ENCODE measurements around the gene RAD9A. TPM values are rescaled to one million over a fixed set of nuclear protein-coding genes. Genes with fewer than 3 reads are reported as not detected.

RAD9A gene
- total RNA-seq, 2 experiments from 2014 or later: 31.0 to 39.1 TPM

DNA sequence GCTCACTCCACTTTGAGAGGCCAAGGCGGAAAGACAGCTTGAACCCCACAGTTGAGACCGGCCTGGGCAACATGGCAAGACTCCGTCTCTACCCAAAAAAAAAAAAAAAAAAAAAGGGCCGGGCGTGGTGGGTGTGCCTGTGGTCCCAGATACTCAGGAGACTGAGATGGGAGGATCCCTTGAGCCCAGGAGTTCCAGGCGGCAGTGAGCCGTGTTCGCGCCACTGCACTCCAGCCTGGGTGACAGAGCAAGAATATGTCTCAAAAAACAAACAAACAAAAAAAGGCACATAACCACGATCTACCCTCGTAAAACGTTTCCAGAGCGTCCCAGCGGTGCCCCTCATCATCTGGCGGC, 861 bp upstream of the RAD9A start:
- H3K27me3 Mint-ChIP-seq: no peaks in the 10 kb centered on the region

DNA sequence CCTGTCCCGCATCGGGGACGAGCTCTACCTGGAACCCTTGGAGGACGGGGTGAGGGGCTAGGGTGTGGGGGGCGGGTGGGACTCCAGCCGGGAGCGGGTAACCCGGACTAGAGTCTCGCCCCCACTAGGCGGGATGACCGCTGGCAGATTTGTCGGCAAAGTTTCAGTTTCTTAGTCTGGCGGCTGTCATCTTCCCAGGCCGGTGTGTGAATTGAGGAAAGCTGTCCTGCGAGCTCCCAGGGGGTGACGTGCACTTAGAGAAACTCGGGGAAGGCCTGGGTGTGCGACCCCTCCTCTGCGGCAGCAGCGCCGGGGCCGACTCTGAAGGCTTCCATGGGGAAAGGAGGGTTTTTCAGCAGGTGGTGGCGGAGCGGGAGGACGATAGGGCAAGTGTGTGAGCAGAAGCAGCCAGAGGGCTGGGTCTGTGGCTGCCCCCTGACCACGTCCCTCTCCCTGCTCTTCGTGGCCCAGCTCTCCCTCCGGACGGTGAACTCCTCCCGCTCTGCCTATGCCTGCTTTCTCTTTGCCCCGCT, 463 bp downstream of the RAD9A start:
- intact Hi-C loops (cut with micrococcal nuclease): loop anchor here (5.0 kb wide), 1 partner anchor 35 kb away; the partner anchor contains the start of gene RPS6KB2
- ChIA-PET CTCF (interaction anchor here (0.8 to 3.3 kb wide), 14 partner anchors 9 to 95 kb away, joined by 3 to 28 read pairs (median 6); partner anchors contain the start of gene PPP1CA), POLR2A (interaction anchor here (0.7 to 3.5 kb wide), 9 partner anchors 10 to 152 kb away, joined by 3 to 38 read pairs (median 5); partner anchors contain the start of genes PPP1CA and TBC1D10C)
- Mint-ChIP-seq H3K36me3 (peaks cover 7% of the 10 kb centered on the region), H3K27me3 (no peaks in the 10 kb centered on the region), H3K4me3 (peak overlapping the region; percentile 92), H3K27ac (peak overlapping the region; percentile 76), H3K9me3 (no peaks in the 10 kb centered on the region), H3K4me1 (ENCODE audit: low read depth) (peaks cover 40% of the 10 kb centered on the region)
- no peak for DNase-seq

More for the DNA sequence above, 861 bp upstream of the RAD9A start:
- H3K4me3 Mint-ChIP-seq: peak overlapping the region; percentile 92
- peak overlapping the region; percentile 33 for H3K27ac Mint-ChIP-seq
- DNase-seq: no peak
- POLR2A ChIA-PET: interaction anchor here (1.1 to 3.5 kb wide), 4 partner anchors 9 to 77 kb away, joined by 4 to 38 read pairs (median 6); partner anchors contain the start of genes PPP1CA and TBC1D10C
- H3K9me3 Mint-ChIP-seq: no peaks in the 10 kb centered on the region
- H3K36me3 Mint-ChIP-seq: no peaks in the 10 kb centered on the region
- H3K4me1 Mint-ChIP-seq (ENCODE audit: low read depth): peaks cover 29% of the 10 kb centered on the region
- CTCF ChIA-PET: interaction anchor here (0.6 to 3.3 kb wide), 11 partner anchors 9 to 72 kb away, joined by 3 to 28 read pairs (median 6); partner anchors contain the start of gene PPP1CA
- intact Hi-C loops (cut with micrococcal nuclease): loop anchor here (5.0 kb wide), 1 partner anchor 36 kb away; the partner anchor contains the start of gene RPS6KB2

DNA sequence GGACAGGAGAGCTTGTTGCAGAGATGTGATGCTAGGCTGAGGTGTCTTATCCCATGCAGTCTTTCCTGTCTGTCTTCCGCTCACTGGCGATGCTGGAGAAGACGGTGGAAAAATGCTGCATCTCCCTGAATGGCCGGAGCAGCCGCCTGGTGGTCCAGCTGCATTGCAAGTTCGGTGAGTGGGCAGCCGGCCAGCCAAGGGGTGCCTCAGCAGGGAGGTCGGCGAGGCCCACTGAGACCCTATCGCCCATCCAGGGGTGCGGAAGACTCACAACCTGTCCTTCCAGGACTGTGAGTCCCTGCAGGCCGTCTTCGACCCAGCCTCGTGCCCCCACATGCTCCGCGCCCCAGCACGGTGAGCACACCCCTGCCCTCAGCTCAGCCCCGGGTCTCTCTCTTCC, 1.7 kb downstream of the RAD9A start:
- Mint-ChIP-seq H3K9me3 (no peaks in the 10 kb centered on the region), H3K36me3 (peaks cover 16% of the 10 kb centered on the region), H3K4me3 (peak overlapping the region; percentile 92), H3K27me3 (no peaks in the 10 kb centered on the region), H3K27ac (no peak overlapping the region), H3K4me1 (ENCODE audit: low read depth) (peaks cover 51% of the 10 kb centered on the region)
- no peak for DNase-seq
- intact Hi-C loops (cut with micrococcal nuclease): loop anchor here (5.0 kb wide), 1 partner anchor 34 kb away; the partner anchor contains the start of gene RPS6KB2
- ChIA-PET POLR2A (interaction anchor here (3.5 kb wide), 1 partner anchor 9 kb away, joined by 38 read pairs; the partner anchor contains the start of genes PPP1CA and TBC1D10C), CTCF (interaction anchor here (1.4 to 3.3 kb wide), 2 partner anchors 10 to 42 kb away, joined by 3 to 24 read pairs; no protein-coding TSS in a partner anchor)

DNA sequence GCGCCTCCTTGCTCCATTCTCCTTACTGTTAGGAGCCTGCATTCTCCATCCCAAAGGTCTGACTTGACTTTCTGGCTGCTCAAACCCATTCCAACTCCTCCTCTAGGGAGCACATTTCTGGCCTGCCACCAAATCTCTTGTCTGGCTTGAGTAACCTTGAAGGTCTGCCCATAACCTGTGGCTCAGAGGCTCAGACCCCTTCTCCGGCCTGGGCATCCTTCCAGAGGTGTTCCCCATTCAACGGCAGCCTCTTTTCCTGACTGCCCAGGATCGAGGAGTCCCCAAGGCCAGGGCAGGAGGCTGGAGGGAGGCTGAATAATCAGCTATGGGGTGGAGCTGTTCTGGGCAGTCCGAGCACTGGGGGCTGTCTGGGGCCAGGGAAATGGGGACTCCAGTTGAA, 2.2 kb downstream of the RAD9A start:
- ChIA-PET CTCF (interaction anchor here (1.4 to 1.5 kb wide), 2 partner anchors 11 kb away, joined by 3 read pairs; no protein-coding TSS in a partner anchor), POLR2A (no interaction called here)
- no peak for DNase-seq
- H3K27ac Mint-ChIP-seq: no peak overlapping the region
- no peaks in the 10 kb centered on the region for H3K27me3 Mint-ChIP-seq
- H3K36me3 Mint-ChIP-seq: peaks cover 18% of the 10 kb centered on the region
- no peak overlapping the region for H3K4me3 Mint-ChIP-seq
- peaks cover 54% of the 10 kb centered on the region for H3K4me1 Mint-ChIP-seq (ENCODE audit: low read depth)
- H3K9me3 Mint-ChIP-seq: no peaks in the 10 kb centered on the region
- intact Hi-C loops (cut with micrococcal nuclease): loop anchor here (5.0 kb wide), 1 partner anchor 33 kb away; the partner anchor contains the start of gene RPS6KB2

DNA sequence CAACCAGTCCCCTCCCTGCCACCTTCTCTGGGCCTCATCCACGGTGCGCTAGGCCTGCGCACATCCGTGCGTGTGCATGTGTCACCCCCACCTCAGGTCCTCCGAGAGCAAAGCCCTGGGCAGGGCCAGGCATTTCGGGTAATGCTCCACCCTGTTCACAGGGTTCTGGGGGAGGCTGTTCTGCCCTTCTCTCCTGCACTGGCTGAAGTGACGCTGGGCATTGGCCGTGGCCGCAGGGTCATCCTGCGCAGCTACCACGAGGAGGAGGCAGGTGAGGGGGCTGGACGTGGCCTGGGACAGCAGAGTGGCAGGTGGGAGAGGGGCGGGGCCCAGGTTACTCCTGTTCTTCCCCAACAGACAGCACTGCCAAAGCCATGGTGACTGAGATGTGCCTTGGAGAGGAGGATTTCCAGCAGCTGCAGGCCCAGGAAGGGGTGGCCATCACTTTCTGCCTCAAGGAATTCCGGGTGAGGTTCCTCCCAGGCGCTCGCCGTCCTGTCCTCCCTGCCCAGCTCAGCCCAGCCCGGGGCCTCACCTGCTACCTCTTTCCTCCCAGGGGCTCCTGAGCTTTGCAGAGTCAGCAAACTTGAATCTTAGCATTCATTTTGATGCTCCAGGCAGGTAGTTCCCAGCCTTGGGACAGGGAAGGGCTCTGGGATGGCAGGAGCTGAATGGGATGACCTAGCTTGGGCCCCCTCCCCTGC, 3.9 kb downstream of the RAD9A start:
- intact Hi-C loops (cut with micrococcal nuclease): no loop called here
- H3K27me3 Mint-ChIP-seq: no peaks in the 10 kb centered on the region
- H3K36me3 Mint-ChIP-seq: peaks cover 29% of the 10 kb centered on the region
- H3K4me1 Mint-ChIP-seq (ENCODE audit: low read depth): peaks cover 61% of the 10 kb centered on the region
- no peak for DNase-seq
- peak overlapping the region; percentile 42 for H3K27ac Mint-ChIP-seq
- H3K9me3 Mint-ChIP-seq: no peaks in the 10 kb centered on the region
- POLR2A ChIA-PET: interaction anchor here (1.0 kb wide), 2 partner anchors 42 to 153 kb away, joined by 3 read pairs; partner anchors contain the start of gene PTPRCAP
- H3K4me3 Mint-ChIP-seq: no peak overlapping the region
- CTCF ChIA-PET: interaction anchor here (1.3 to 1.7 kb wide), 4 partner anchors 9 to 44 kb away, joined by 3 to 7 read pairs (median 4); no protein-coding TSS in a partner anchor

DNA sequence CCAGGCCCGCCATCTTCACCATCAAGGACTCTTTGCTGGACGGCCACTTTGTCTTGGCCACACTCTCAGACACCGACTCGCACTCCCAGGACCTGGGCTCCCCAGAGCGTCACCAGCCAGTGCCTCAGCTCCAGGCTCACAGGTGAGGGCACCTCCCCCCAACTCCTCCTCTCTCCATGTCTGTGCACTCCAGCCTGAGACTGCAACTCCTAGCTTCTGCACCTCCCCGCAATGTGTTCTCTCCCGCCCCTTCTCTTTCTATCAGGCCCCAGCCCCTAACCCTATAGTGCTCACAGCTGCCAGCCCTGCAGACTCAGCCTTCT, 4.4 kb downstream of the RAD9A start:
- intact Hi-C loops (cut with micrococcal nuclease): no loop called here
- peaks cover 56% of the 10 kb centered on the region for H3K4me1 Mint-ChIP-seq (ENCODE audit: low read depth)
- H3K27me3 Mint-ChIP-seq: no peaks in the 10 kb centered on the region
- H3K4me3 Mint-ChIP-seq: no peak overlapping the region
- no peak for DNase-seq
- peak overlapping the region; percentile 42 for H3K27ac Mint-ChIP-seq
- CTCF ChIA-PET: interaction anchor here (1.3 to 1.7 kb wide), 3 partner anchors 14 to 44 kb away, joined by 4 to 7 read pairs (median 4); no protein-coding TSS in a partner anchor
- H3K36me3 Mint-ChIP-seq: peaks cover 30% of the 10 kb centered on the region
- no peaks in the 10 kb centered on the region for H3K9me3 Mint-ChIP-seq
- POLR2A ChIA-PET: interaction anchor here (1.0 to 1.7 kb wide), 3 partner anchors 41 to 153 kb away, joined by 3 to 5 read pairs (median 3); partner anchors contain the start of gene PTPRCAP

DNA sequence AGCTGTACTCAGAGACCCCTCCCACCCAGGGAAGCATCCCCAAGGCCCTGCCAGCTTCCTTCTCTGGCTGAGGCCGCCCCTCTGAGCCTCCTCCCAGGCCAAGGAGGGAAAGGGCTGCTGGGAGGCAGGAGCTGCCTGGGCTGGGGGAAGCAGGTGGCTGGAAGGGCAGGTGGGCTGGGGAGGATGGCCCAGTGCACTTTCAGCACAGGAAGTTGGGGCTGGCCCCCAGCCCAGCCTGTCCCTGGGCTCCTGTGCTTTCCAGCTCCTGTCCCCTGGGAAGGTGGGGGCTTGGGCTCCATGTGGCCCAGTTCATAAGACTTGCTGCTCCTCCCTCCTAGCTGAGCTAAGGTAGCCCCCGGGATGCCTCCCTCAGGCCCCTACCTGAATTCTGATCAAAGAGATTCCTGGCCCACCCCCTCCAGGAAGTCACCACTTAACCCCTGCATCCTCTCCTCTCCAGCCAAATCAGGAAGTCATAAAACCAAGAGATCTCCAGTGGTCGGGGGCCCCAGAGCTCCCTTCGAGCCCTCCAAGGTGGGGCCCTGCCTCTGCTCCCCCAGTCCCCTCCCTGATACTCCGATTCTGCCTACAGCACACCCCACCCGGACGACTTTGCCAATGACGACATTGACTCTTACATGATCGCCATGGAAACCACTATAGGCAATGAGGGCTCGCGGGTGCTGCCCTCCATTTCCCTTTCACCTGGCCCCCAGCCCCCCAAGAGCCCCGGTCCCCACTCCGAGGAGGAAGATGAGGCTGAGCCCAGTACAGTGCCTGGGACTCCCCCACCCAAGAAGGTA, 5.0 kb downstream of the RAD9A start:
- H3K4me1 Mint-ChIP-seq (ENCODE audit: low read depth): peaks cover 54% of the 10 kb centered on the region
- no peak for DNase-seq
- POLR2A ChIA-PET: interaction anchor here (1.0 to 1.7 kb wide), 3 partner anchors 41 to 154 kb away, joined by 3 to 5 read pairs (median 3); partner anchors contain the start of gene PTPRCAP
- H3K36me3 Mint-ChIP-seq: peaks cover 30% of the 10 kb centered on the region
- H3K27me3 Mint-ChIP-seq: no peaks in the 10 kb centered on the region
- CTCF ChIA-PET: interaction anchor here (1.1 to 1.7 kb wide), 4 partner anchors 14 to 45 kb away, joined by 3 to 7 read pairs (median 4); no protein-coding TSS in a partner anchor
- intact Hi-C loops (cut with micrococcal nuclease): no loop called here
- no peaks in the 10 kb centered on the region for H3K9me3 Mint-ChIP-seq
- no peak overlapping the region for H3K4me3 Mint-ChIP-seq
- peak overlapping the region; percentile 88 for H3K27ac Mint-ChIP-seq

DNA sequence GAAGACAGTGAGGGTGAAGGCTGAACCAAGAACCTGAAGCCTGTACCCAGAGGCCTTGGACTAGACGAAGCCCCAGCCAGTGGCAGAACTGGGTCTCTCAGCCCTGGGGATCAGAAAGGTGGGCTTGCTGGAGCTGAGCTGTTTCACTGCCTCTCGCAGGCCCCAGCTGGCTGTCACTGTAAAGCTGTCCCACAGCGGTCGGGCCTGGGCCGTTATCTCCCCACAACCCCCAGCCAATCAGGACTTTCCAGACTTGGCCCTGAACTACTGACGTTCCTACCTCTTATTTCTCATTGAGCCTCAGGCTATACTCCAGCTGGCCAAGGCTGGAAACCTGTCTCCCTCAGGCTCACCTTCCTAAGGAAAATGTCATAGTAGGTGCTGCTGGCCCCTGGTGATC, 5.8 kb downstream of the RAD9A start:
- peaks cover 54% of the 10 kb centered on the region for H3K4me1 Mint-ChIP-seq (ENCODE audit: low read depth)

DNA sequence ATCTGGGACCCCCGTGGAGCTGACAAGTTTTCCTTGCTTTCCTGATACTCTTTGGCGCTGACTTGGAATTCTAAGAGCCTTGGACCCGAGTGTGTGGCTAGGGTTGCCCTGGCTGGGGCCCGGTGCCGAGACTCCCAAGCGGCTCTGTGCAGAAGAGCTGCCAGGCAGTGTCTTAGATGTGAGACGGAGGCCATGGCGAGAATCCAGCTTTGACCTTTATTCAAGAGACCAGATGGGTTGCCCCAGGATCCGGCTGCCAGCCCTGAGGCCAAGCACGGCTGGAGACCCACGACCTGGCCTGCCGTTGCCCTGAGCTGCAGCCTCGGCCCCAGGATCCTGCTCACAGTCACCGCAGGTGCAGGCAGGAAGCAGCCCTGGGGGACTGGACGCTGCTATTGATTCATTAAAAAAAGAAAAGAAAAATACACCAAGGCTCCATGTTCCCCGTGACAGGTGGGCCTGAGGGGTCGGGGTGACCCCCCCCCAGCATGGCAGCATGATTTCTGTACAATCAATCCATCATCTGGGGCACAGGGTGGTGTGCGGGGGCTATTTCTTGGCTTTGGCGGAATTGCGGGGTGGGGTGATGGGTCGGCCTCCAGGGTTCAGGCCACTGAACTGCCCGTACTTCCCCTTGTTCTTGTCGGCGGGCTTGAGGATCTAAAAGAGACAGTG, 6.3 kb downstream of the RAD9A start:
- Mint-ChIP-seq H3K4me3 (no peak overlapping the region), H3K27me3 (no peaks in the 10 kb centered on the region), H3K4me1 (ENCODE audit: low read depth) (peaks cover 55% of the 10 kb centered on the region), H3K27ac (peak overlapping the region; percentile 69), H3K9me3 (no peaks in the 10 kb centered on the region), H3K36me3 (peaks cover 30% of the 10 kb centered on the region)
- intact Hi-C loops (cut with micrococcal nuclease): no loop called here
- ChIA-PET POLR2A (interaction anchor here (1.7 kb wide), 1 partner anchor 90 kb away, joined by 5 read pairs; no protein-coding TSS in a partner anchor), CTCF (interaction anchor here (1.1 kb wide), 1 partner anchor 15 kb away, joined by 3 read pairs; no protein-coding TSS in a partner anchor)
- DNase-seq: no peak

More for the DNA sequence above, 5.8 kb downstream of the RAD9A start:
- peaks cover 30% of the 10 kb centered on the region for H3K36me3 Mint-ChIP-seq
- CTCF ChIA-PET: interaction anchor here (1.1 kb wide), 1 partner anchor 15 kb away, joined by 3 read pairs; no protein-coding TSS in a partner anchor
- no peak overlapping the region for H3K4me3 Mint-ChIP-seq
- DNase-seq: no peak
- no peaks in the 10 kb centered on the region for H3K27me3 Mint-ChIP-seq
- POLR2A ChIA-PET: interaction anchor here (1.7 kb wide), 1 partner anchor 91 kb away, joined by 5 read pairs; no protein-coding TSS in a partner anchor
- intact Hi-C loops (cut with micrococcal nuclease): no loop called here
- H3K9me3 Mint-ChIP-seq: no peaks in the 10 kb centered on the region
- H3K27ac Mint-ChIP-seq: peak overlapping the region; percentile 69

DNA sequence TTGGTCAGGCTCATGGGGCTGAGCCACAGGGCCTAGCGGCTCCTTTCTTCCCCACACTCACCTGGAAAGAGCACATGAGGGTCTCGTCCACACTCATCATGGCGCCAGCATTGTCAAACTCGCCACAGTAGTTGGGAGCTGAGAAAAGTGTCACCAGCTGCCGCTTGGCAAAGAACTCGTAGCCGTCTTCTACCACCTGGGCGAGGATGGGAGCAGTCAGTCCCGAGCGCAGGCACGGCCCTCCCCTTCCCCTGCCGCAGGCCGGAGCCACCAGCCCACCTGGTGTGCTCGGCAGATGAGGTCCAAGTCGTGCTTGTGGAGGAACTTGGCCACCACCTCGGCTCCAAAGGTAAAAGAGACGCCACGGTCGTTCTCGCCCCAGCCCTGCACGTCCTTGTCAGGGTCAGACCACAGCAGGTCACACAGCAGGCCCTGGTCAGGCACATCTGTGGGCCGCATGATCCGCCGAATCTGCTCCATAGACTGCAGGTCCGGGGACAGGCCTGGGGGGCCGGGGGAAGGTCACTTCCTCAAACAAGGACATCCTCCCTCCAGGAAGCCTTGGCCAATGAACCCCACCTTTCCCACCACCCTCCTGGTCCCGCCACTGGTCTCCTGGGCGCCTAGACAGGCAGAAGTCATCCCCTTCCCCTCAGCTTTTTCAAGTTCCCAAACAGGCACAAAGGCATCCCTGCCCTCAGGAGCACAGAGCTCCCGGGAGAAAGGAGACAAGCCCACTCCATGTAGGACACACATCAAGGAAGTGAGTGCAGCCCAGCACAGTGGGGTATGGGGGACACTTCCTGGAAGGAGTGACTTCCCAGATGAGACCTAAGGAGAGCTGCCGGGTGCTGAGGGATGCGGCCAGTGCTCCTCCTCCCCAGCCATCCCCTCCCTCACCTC, 7.1 kb downstream of the RAD9A start:
- Mint-ChIP-seq H3K27me3 (no peaks in the 10 kb centered on the region), H3K4me1 (ENCODE audit: low read depth) (peaks cover 54% of the 10 kb centered on the region), H3K27ac (peak overlapping the region; percentile 51), H3K4me3 (peak overlapping the region; percentile 49), H3K36me3 (peaks cover 32% of the 10 kb centered on the region), H3K9me3 (no peaks in the 10 kb centered on the region)
- no peak for DNase-seq
- ChIA-PET POLR2A (interaction anchor here (6.5 to 6.6 kb wide), 2 partner anchors 7 to 39 kb away, joined by 38 to 68 read pairs; partner anchors contain the start of genes PTPRCAP and RAD9A), CTCF (interaction anchor here (3.2 kb wide), 1 partner anchor 8 kb away, joined by 28 read pairs; the partner anchor contains the start of gene RAD9A)
- intact Hi-C loops (cut with micrococcal nuclease): no loop called here

All from activated CD4-positive, alpha-beta memory T cell treated with anti-CD3 and anti-CD28 coated beads for 36 hours (primary cell).